Stimulated activated naive CD8-positive, alpha-beta T cell treated with anti-CD3 and anti-CD28 coated beads, Interleukin-15, Interleukin-2, amounts not matched to agents 100 ng/mL and 50 ng/mL, for 24 hours (primary cell): ENCODE measurements around the gene ULBP1.
"Not testable (repeated sequence)": the region's sequence is repeated elsewhere in the genome, so short reads cannot be mapped to it uniquely, and the experiment has no call there.

Experiments used
- H3K27ac Mint-ChIP-seq: one replicate; pipeline ENCODE4 v1.8.0; 2021; ENCODE audit warnings: mild to moderate bottlenecking, mixed read lengths
- H3K27me3 Mint-ChIP-seq: one replicate; pipeline ENCODE4 v1.8.0; 2021; ENCODE audit warnings: mixed read lengths
- H3K36me3 Mint-ChIP-seq: one replicate; pipeline ENCODE4 v1.8.0; 2021; ENCODE audit warnings: low read depth, mixed read lengths
- H3K4me1 Mint-ChIP-seq: one replicate; pipeline ENCODE4 v1.8.0; 2021; ENCODE audit warnings: low read depth, mixed read lengths
- H3K4me3 Mint-ChIP-seq: one replicate; pipeline ENCODE4 v1.8.0; 2021; ENCODE audit warnings: mild to moderate bottlenecking, mixed read lengths
- H3K9me3 Mint-ChIP-seq: one replicate; pipeline ENCODE4 v1.8.0; 2021; ENCODE audit warnings: mixed read lengths

ULBP1 gene

DNA sequence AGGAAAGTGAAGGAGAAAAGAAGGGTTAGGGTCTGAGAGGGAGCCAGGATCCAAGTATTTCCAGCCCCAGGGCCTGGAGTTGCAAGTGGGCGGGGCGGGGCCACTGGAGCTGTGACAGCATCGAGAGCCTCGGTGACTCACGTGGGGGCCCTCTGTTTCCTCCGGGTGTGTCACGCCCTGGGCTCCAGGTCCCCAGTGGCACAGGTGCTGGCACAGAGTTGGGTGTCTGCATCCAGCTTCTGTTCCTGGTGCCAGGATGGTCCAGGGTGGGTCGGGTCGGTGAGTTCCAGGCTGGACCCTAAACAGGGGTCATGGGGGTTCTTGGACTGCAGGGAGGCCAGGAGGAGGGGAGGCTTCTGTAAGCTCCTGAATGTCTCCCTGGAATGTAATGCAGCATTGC lies 44.8 kb downstream of the ULBP1 start:
- Mint-ChIP-seq H3K36me3 (no peaks in the 10 kb centered on the region), H3K9me3 (no peaks in the 10 kb centered on the region), H3K27ac (no peak overlapping the region), H3K27me3 (peaks cover 55% of the 10 kb centered on the region), H3K4me3 (no peak overlapping the region), H3K4me1 (peaks cover 43% of the 10 kb centered on the region)

DNA sequence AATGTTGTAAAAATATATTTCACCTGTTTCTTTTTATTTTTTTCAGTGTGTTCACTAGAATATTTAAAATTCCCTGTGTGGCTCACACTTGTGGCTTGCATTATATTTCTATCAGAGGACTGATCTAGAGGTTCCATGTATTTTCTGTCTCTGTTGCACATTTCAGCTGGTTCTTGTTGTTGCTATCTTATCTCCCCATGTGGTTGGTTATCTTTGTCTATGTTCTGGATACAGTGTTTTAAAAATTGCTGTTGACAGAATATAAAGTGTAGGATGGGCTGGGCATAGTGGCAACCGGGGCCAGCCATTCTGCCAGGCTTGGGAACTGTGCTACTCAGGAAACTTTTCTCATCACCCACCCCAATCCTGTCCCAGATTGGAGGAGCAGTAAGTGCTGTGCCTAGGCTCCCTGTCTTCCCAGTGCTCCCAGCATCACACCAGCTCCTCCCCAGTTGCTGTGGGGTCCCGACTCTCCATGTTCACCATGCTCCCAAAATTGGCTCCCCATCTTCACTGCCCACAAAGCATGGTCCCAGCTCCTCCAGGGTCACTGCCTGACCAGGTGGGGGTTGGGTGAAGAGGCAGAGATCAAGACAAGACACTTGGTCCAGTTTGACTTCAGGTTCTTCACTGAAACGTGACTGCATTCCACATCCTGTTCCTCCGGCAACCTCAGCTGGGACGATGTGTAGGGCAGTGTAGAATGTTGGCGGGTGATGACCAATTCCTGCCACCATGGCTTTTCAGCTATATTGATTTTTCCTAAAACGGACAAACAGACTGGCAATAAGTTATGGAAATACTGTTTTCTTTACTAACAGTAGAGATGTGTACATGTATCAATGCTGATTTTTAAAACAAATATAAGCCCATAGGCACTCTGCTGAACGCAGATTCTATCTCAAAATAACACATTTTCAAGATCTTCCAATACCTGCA lies 49.4 kb downstream of the ULBP1 start:
- peaks cover 26% of the 10 kb centered on the region for H3K4me1 Mint-ChIP-seq
- H3K27me3 Mint-ChIP-seq: peaks cover 87% of the 10 kb centered on the region
- H3K4me3 Mint-ChIP-seq, H3K36me3 Mint-ChIP-seq, H3K9me3 Mint-ChIP-seq, H3K27ac Mint-ChIP-seq: not testable (repeated sequence)

DNA sequence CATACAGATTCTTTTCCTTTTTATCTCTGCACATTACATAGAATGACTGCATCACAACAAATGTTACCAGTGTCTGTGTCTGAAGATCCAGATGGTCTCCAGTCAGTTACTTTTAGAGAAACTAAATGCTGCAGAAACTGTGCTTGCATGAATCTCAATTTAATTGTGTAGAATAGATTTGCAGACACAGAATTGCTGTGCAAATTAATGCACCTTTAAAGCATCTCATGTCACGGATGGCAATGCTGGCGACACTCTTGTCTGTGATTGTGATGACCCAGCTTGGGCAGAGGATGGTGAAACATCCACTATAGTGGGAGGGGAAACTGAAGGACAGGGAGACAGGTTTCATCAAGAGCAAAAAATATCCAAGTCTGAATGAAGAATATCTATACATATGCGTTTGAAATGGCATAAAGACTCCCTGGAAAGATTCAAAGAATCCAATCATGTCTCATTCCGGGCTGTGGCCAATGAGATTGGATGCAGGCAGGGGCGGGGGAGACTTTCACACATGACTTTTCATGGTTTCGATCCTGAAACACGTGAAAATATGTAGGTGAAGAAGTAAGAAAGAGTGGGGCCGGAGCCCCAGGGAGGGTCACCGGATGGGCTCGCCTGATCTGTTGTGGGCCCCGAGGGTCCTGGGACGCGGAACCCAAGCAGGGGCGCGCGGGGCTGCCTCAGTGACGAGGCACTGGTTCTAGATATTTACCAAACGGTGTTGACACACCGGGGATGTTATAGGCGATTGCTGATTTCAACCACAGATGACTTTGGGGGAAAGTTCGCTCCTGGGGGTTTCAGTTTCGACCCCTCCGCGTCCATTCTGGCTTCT lies 50.3 kb downstream of the ULBP1 start:
- H3K36me3 Mint-ChIP-seq, H3K27ac Mint-ChIP-seq, H3K9me3 Mint-ChIP-seq: not testable (repeated sequence)
- peak overlapping the region; percentile 42 for H3K4me3 Mint-ChIP-seq
- H3K27me3 Mint-ChIP-seq: peaks cover 87% of the 10 kb centered on the region
- H3K4me1 Mint-ChIP-seq: peaks cover 19% of the 10 kb centered on the region

DNA sequence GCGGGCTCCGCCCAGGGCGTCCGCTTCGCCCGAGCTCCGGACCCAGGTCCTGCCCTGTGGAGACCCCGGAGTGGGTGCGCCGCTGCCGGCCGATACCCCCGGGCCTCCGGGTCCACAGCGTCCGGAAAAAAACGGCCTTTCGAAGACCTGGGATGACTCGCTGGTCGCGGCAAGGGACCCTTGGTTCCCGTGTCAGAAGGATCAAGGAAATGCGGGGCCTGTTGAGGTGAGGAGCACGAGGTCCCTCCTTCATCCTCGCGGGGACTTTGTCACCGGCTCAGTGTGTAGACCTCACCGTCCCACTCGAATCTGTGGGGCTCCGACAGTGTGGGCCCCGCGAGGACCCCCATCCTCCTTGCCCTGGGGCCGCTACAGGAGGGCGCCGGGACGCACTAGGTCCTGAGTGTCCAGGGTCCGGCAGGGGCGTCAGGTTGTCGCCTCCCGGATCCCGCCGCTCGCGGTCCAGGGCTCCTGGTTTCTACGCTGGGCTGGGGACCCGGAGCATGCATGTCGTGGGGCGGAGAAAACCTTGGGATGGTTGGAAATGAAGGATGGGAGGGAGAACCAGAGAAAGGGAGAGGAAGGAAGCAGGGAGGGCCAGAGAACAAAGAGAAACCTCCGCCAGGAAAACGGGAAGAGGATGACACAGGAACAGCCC lies 51.0 kb downstream of the ULBP1 start:
- not testable (repeated sequence) for H3K4me3 Mint-ChIP-seq, H3K27ac Mint-ChIP-seq, H3K36me3 Mint-ChIP-seq, H3K9me3 Mint-ChIP-seq
- Mint-ChIP-seq H3K4me1 (peaks cover 19% of the 10 kb centered on the region), H3K27me3 (peaks cover 84% of the 10 kb centered on the region)

DNA sequence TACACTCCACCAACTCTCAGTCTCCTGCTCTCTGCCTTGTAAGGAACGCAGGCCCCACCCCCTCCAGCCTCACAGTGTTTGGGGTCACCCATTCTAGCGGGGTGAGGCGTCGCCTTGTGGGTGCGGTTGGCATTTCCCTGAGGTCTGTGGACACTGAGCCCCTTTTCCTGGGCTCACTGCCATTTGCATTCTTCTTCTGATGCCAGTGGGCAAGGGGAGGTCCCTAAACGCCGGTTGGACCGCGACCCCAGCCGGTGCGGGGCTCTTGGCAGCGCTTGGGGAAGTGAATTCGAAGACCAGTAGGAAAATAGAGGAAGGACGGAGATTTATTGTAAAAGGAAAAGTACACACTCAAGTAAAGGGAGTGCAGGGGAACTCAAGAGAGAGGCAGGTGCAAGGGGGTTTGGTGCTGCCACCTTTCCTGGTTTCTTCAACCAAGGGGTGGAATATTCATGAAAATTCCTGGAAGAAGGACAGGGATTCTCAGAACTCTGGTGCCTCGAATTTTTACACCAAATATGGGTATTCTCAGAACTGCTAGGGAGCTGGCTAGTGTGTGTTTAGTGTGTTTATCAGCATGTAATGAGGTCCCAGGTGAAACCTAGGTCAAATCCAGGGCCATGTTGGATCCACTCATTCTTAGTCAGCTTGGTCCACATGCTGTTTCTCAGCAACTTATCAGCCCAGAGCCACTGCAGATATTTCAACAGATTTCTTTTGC lies 51.7 kb downstream of the ULBP1 start:
- H3K4me3 Mint-ChIP-seq: not testable (repeated sequence)

DNA sequence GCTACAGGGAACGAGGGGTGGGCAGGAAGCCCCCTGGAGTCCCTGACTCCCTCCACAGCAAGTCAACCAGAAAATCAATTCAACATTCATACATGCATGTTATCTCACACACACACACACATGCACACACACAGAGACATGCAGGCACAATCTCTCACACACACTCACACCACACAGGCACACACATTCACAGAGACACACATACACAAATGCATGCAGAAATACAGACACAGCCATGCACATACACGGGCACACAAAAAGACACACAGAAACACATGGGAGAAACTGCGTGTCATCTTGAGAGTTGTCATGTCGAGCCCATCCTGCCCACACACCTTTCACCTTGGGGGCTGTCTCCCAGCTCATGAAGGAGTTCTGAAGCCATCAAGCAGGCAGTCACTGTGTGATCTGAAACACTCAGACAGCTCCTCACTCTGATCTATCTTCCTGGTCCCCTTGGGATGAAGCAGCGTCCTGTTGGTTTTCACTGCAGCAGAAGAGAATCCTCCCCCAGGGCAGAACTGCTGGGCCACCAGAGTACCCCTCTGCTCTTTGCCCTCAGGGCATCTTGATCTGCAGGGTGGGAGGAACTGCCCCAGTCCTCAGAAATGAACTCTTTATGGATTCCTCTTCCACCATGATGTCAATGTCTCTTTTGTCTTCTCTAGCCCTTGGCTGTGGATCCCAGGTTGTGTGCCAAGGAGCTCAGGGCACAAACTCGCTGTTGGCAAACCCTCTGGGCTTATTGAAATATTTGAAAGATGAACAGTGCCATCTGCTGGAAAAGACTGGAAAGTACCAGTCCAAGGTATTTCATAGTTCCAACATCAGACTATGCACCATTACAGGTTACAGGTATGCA lies 52.8 kb downstream of the ULBP1 start:
- H3K27ac Mint-ChIP-seq: no peak overlapping the region
- H3K36me3 Mint-ChIP-seq: no peaks in the 10 kb centered on the region
- no peak overlapping the region for H3K4me3 Mint-ChIP-seq
- H3K27me3 Mint-ChIP-seq: peaks cover 73% of the 10 kb centered on the region
- no peaks in the 10 kb centered on the region for H3K9me3 Mint-ChIP-seq
- H3K4me1 Mint-ChIP-seq: peaks cover 19% of the 10 kb centered on the region

More for the DNA sequence above, 51.7 kb downstream of the ULBP1 start:
- not testable (repeated sequence) for H3K9me3 Mint-ChIP-seq, H3K36me3 Mint-ChIP-seq, H3K27ac Mint-ChIP-seq
- Mint-ChIP-seq H3K27me3 (peaks cover 79% of the 10 kb centered on the region), H3K4me1 (peaks cover 19% of the 10 kb centered on the region)

DNA sequence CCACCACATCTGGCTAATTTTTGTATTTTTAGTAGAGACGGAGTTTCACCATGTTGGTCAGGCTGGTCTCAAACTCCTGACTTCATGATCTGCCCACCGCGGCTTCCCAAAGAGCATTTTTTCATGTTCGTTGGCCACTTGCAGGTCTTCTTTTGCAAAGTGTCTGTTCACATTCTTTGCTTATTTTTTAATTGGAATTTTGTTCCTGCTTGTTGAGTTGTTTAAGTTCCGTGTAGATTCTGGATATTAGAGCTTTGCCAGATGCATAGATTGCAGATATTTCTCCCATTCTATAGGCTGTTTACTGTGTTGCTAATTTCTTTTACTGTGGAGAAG lies 53.4 kb downstream of the ULBP1 start:
- not testable (repeated sequence) for H3K9me3 Mint-ChIP-seq, H3K36me3 Mint-ChIP-seq, H3K4me3 Mint-ChIP-seq, H3K27ac Mint-ChIP-seq
- peaks cover 19% of the 10 kb centered on the region for H3K4me1 Mint-ChIP-seq
- H3K27me3 Mint-ChIP-seq: peaks cover 67% of the 10 kb centered on the region

DNA sequence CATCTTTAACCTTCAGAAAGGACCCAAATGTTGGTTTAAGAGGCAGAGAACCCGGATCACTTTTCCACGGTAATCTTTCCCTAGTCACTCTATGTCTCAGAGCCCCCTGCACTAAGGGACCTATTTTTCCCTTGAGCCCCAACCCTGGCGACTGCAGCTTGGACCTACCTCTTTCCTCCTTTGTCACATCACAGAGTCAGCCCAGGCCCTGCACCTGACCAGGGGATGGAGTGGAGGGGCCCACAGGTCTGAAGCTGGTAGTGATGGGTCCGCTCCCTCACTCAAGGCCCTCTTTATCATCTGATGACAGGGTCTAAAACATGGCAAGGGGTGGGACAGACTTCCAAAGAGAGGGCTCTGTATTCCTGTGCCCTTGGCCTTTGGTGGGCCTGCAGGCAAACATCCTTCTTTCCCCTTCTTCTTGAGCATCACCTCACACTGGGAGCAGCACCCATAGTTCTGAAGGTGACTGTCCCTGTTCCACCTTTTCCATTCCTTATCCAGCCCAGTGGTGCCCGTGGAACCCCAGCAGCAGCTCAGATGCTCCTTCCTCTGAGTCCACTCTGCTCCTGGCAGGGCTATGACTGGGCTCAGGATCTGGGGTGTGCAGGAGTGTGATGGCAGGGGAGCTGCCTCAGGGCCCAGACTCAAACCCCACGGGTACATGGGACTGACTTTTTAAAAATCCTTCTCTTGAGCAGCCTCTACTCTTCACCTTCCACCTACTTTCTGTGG lies 55.3 kb downstream of the ULBP1 start:
- peaks cover 62% of the 10 kb centered on the region for H3K27me3 Mint-ChIP-seq
- H3K27ac Mint-ChIP-seq: no peak overlapping the region
- no peak overlapping the region for H3K4me3 Mint-ChIP-seq
- H3K36me3 Mint-ChIP-seq: no peaks in the 10 kb centered on the region
- H3K9me3 Mint-ChIP-seq: no peaks in the 10 kb centered on the region
- H3K4me1 Mint-ChIP-seq: peaks cover 16% of the 10 kb centered on the region

DNA sequence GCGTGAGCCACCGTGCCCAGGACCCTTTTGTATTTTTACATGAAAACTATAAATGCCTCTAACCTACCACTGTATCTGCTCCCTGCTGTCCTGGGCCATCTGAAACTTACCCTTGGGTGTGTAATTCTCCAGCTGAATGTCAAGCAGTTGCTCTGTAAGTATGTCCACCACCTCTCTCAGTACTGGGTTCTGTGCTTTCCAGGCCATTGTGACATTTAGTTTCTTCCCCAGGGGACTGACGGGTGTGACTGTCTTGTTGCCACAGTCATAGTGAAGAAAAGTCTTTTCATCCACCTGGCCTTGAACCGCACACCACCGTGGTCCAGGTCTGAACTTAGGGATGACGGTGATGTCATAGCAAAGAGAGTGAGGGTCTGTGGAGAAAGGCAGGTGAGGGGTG lies 58.1 kb downstream of the ULBP1 start:
- not testable (repeated sequence) for H3K27ac Mint-ChIP-seq, H3K9me3 Mint-ChIP-seq, H3K4me3 Mint-ChIP-seq, H3K36me3 Mint-ChIP-seq
- peaks cover 66% of the 10 kb centered on the region for H3K27me3 Mint-ChIP-seq
- peaks cover 14% of the 10 kb centered on the region for H3K4me1 Mint-ChIP-seq
